ENCODE data around the gene PIMREG. TPM values are rescaled to one million over a fixed set of nuclear protein-coding genes. Genes with fewer than 3 reads are reported as not detected.

PIMREG gene
- total RNA-seq, 1 experiment from 2014 or later = 41.2 TPM

- in situ Hi-C loops (cut with HindIII; ENCODE audit: low pct_unique_long_range_greater_than_20kb, low sequenced_read_pairs) = no loop called here
- no peak overlapping the region for H3K27ac ChIP-seq (ENCODE audit: low read length)
- H3K4me1 ChIP-seq (ENCODE audit: control insufficient read depth, insufficient read depth, low read length) = peaks cover 3% of the 10 kb centered on the region; the same call in 1 of the 2 replicates
- DNase-seq (ENCODE audit: low read depth, low spot score) (no peak), ATAC-seq (no peak)
- POLR2A ChIA-PET = no interaction called here
- intact Hi-C loops (cut with micrococcal nuclease; ENCODE audit: unreplicated experiment) = no loop called here
- no peaks in the 10 kb centered on the region for H3K36me3 ChIP-seq (ENCODE audit: control insufficient read depth, insufficient read depth, low read length)
- CTCF ChIA-PET = no interaction called here
- H3K27me3 ChIP-seq (ENCODE audit: control insufficient read depth, insufficient read depth, low read length) = no peaks in the 10 kb centered on the region
- BruUV-seq (replicated peaks) = no TSS peak
- no peak overlapping the region for H3K4me3 ChIP-seq (ENCODE audit: low read depth in 2 of 2, low read length in 2 of 2)
- no peak for TF ChIP-seq TCF7L2 (IDR thresholded peaks at IDR 0.05; ENCODE audit: low read depth, low read length)
- no peak for TF ChIP-seq CTCF (IDR thresholded peaks at IDR 0.05)
- H3K9me3 ChIP-seq (ENCODE audit: control insufficient read depth, insufficient read depth, low read depth, low read length) = no peaks in the 10 kb centered on the region
Measured at GRCh38 chr17:6470146-6470718, 26.0 kb downstream of the PIMREG start.

GRCh38 chr17:6470751-6471521 is 26.7 kb downstream of the PIMREG start:
- POLR2A ChIA-PET = no interaction called here

More at GRCh38 chr17:6470751-6471521, 26.7 kb downstream of the PIMREG start:
- intact Hi-C loops (cut with micrococcal nuclease; ENCODE audit: unreplicated experiment) = no loop called here
- DNase-seq (ENCODE audit: low read depth, low spot score) (no peak), ATAC-seq (peak; percentile 37; the same call in 1 of the 2 replicates)
- H3K27ac ChIP-seq (ENCODE audit: low read length) = no peak overlapping the region
- BruUV-seq (replicated peaks) = no TSS peak
- no peaks in the 10 kb centered on the region; the same call in 1 of the 2 replicates for H3K27me3 ChIP-seq (ENCODE audit: control insufficient read depth, insufficient read depth, low read length)
- CTCF ChIA-PET = no interaction called here
- in situ Hi-C loops (cut with HindIII; ENCODE audit: low pct_unique_long_range_greater_than_20kb, low sequenced_read_pairs) = no loop called here
- no peak overlapping the region for H3K4me3 ChIP-seq (ENCODE audit: low read depth in 2 of 2, low read length in 2 of 2)
- TF ChIP-seq CTCF (IDR thresholded peaks at IDR 0.05) (no peak), REST (IDR thresholded peaks at IDR 0.05; ENCODE audit: insufficient read depth in 1 of 2, low read depth in 2 of 2, low read length in 1 of 2) (no peak), SIN3A (IDR thresholded peaks at IDR 0.05; ENCODE audit: borderline replicate concordance, insufficient read depth, low read depth, low read length) (no peak), TCF7L2 (IDR thresholded peaks at IDR 0.05; ENCODE audit: low read depth, low read length) (no peak), POLR2AphosphoS5 (IDR thresholded peaks at IDR 0.05; ENCODE audit: low read depth, low read length) (no peak)
- H3K4me1 ChIP-seq (ENCODE audit: control insufficient read depth, insufficient read depth, low read length) = peaks cover 3% of the 10 kb centered on the region; the same call in 1 of the 2 replicates
- no peaks in the 10 kb centered on the region for H3K9me3 ChIP-seq (ENCODE audit: control insufficient read depth, insufficient read depth, low read depth, low read length)
- no peaks in the 10 kb centered on the region for H3K36me3 ChIP-seq (ENCODE audit: control insufficient read depth, insufficient read depth, low read length)
